KOPT-K1 (cell line): ENCODE measurements around the gene S100A6.
"Not testable (repeated sequence)": the region's sequence is repeated elsewhere in the genome, so short reads cannot be mapped to it uniquely, and the experiment has no call there.

ENCODE experiments used
- H3K27ac ChIP-seq: fragments of 200-600 bp; sonication (generic); 2 replicates; pipeline ENCODE4 v1.5.1; 2016; ENCODE audit warnings: antibody characterized with exemption, mild to moderate bottlenecking, low read depth, low read length; ENCODE audit not compliant: poor library complexity, severe bottlenecking
- H3K36me3 ChIP-seq: fragments of 200-600 bp; sonication (generic); 2 replicates; pipeline ENCODE4 v1.5.1; 2017; ENCODE audit warnings: antibody characterized with exemption, mild to moderate bottlenecking, low read length, moderate library complexity; ENCODE audit not compliant: insufficient read depth
- H3K9me3 ChIP-seq: fragments of 200-600 bp; sonication (generic); 2 replicates; pipeline ENCODE4 v1.5.1; 2017; ENCODE audit warnings: antibody characterized with exemption, low read length, mild to moderate bottlenecking; ENCODE audit not compliant: insufficient read depth, poor library complexity, severe bottlenecking

Gene S100A6

GRCh38 chr1:153568367-153569099, 32.7 kb upstream of the S100A6 start:
- no peak overlapping the region for H3K27ac ChIP-seq

GRCh38 chr1:153567621-153568366, 32.0 kb upstream of the S100A6 start:
- Histone ChIP-seq H3K27ac (no peak overlapping the region), H3K9me3 (no peaks in the 10 kb centered on the region), H3K36me3 (no peaks in the 10 kb centered on the region)

More at GRCh38 chr1:153568367-153569099, 32.7 kb upstream of the S100A6 start:
- Histone ChIP-seq H3K36me3 (no peaks in the 10 kb centered on the region), H3K9me3 (no peaks in the 10 kb centered on the region)

- H3K27ac ChIP-seq, result no peak overlapping the region
Observed at GRCh38 chr1:153566414-153567371, 30.9 kb upstream of the S100A6 start.

GRCh38 chr1:153565529-153566374, 30.0 kb upstream of the S100A6 start, which contains the start of gene S100A2:
TSS of gene S100A2 (minus strand) at chr1:153565844. CDS start at chr1:153563877, 1,967 bp downstream.
- Histone ChIP-seq H3K36me3 (no peaks in the 10 kb centered on the region), H3K9me3 (no peaks in the 10 kb centered on the region), H3K27ac (no peak within 1 kb of the TSS)

More at GRCh38 chr1:153566414-153567371, 30.9 kb upstream of the S100A6 start:
- no peaks in the 10 kb centered on the region for H3K36me3 ChIP-seq
- no peaks in the 10 kb centered on the region for H3K9me3 ChIP-seq

GRCh38 chr1:153563991-153564390, 28.2 kb upstream of the S100A6 start:
- Histone ChIP-seq H3K36me3 (no peaks in the 10 kb centered on the region), H3K27ac (no peak overlapping the region)

GRCh38 chr1:153563483-153563901, 27.7 kb upstream of the S100A6 start:
- Histone ChIP-seq H3K36me3 (no peaks in the 10 kb centered on the region), H3K9me3 (no peaks in the 10 kb centered on the region), H3K27ac (no peak overlapping the region)

More at GRCh38 chr1:153563991-153564390, 28.2 kb upstream of the S100A6 start:
- H3K9me3 ChIP-seq, result no peaks in the 10 kb centered on the region

GRCh38 chr1:153562021-153562420, 26.2 kb upstream of the S100A6 start:
- not testable (repeated sequence) for H3K9me3 ChIP-seq, H3K27ac ChIP-seq, H3K36me3 ChIP-seq

- Histone ChIP-seq H3K36me3 (no peaks in the 10 kb centered on the region), H3K9me3 (no peaks in the 10 kb centered on the region), H3K27ac (no peak overlapping the region)
Observed at GRCh38 chr1:153561466-153561985, 25.7 kb upstream of the S100A6 start.

- H3K36me3 ChIP-seq, result no peaks in the 10 kb centered on the region
- H3K9me3 ChIP-seq, result no peaks in the 10 kb centered on the region
- no peak overlapping the region for H3K27ac ChIP-seq
Observed at GRCh38 chr1:153560771-153561465, 25.1 kb upstream of the S100A6 start.

GRCh38 chr1:153560241-153560640, 24.4 kb upstream of the S100A6 start:
- no peaks in the 10 kb centered on the region for H3K9me3 ChIP-seq
- H3K36me3 ChIP-seq, result no peaks in the 10 kb centered on the region
- no peak overlapping the region for H3K27ac ChIP-seq

GRCh38 chr1:153557877-153558276, 22.1 kb upstream of the S100A6 start:
- Histone ChIP-seq H3K9me3 (no peaks in the 10 kb centered on the region), H3K36me3 (no peaks in the 10 kb centered on the region), H3K27ac (no peak overlapping the region)

- Histone ChIP-seq H3K36me3 (no peaks in the 10 kb centered on the region), H3K27ac (no peak overlapping the region), H3K9me3 (no peaks in the 10 kb centered on the region)
Observed at GRCh38 chr1:153556348-153556747, 20.6 kb upstream of the S100A6 start.

GRCh38 chr1:153553830-153554541, 18.2 kb upstream of the S100A6 start:
- Histone ChIP-seq H3K27ac (no peak overlapping the region), H3K36me3 (no peaks in the 10 kb centered on the region), H3K9me3 (no peaks in the 10 kb centered on the region)
